Measurements from ENCODE around the gene ZNF584.

The ZNF584 gene

GRCh38 chr19:58408152-58409009, at the start of gene ZNF584:
Gene ZNF584 (plus strand): TSS chr19:58408649. CDS start chr19:58409148, 499 bp downstream.
- DNase-seq (ENCODE audit: low read depth in 2 of 2), result peak; percentile 93 to 96
- peak within 1 kb of the TSS; percentile 96 for H3K4me3 ChIP-seq (replicated peaks in 1 of 2; ENCODE audit: low read depth in 2 of 2, low read length in 2 of 2)
- peak; percentile 4 for TF ChIP-seq CTCF (IDR thresholded peaks at IDR 0.05; ENCODE audit: low read depth, low read length)

DNA sequence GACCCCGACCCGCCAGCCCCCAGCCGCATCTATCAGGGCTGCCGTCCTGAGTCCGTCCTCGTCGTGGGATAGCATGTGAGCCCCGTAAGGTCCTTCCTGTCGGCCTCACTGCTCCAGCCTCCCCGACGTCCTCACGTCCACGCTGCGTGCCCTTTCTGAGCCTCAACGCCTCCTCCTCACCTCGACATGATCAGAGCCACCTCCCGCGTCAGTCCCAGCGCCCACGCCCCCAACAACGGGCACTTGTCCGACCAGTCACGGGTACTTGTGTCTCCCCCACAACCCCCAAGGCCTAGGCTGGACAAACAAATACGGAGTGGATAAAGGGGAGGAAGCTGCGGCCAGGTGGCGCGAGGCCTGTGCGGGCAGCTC, 46.6 kb upstream of the ZNF584 start:
- DNase-seq (ENCODE audit: low read depth in 2 of 2), result peak in 1 of 2 donors; percentile 67
- peak; percentile 14 for TF ChIP-seq CTCF (IDR thresholded peaks at IDR 0.05; ENCODE audit: low read depth, low read length)
- peak overlapping the region; percentile 62 to 63 for H3K4me3 ChIP-seq (replicated peaks in 1 of 2; ENCODE audit: low read depth in 2 of 2, low read length in 2 of 2)

DNA sequence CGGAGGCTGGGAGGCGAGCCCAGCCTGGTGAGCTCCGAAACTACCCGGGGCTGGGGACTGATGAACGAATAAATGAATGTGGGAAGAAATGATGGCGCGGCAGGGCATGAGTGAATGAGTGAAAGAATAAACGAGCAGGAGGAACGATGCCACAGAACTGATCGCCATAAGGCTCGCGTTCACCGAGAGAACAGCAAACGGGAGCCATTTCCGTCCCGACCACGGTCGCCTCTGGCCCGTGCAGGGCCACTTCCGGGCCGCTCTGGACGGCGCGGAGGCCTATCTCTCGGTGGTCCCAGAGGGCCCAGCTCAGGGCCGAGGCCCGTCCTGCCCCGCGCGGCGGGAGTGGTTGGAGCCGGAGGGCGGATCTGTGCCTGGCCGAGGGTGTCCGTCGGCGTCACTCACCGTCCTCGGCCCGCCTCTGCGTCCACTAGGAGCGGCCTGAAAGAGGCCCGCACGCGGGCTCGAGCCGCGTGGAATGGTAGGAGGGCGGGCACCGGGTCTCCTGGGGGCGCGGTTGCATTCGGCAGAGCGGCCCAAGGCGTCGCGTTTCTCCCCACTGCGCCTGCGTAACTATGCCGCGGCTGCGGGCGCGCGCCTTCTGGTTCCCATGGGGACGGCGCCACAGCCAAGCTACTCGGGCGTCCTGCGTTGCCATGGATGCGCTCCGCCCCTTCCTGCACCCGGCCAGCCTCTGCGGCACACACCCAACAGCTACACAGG, 46.0 kb upstream of the ZNF584 start, which contains the start of gene ZNF497:
Gene ZNF497, minus strand, starts transcription at position 480 of the 723 bp plus-strand sequence. CDS start 5,116 bp downstream, outside the sequence.
- H3K4me3 ChIP-seq (replicated peaks in 1 of 2; ENCODE audit: low read depth in 2 of 2, low read length in 2 of 2), result peak within 1 kb of the TSS; percentile 62 to 63
- no peak for TF ChIP-seq CTCF (IDR thresholded peaks at IDR 0.05; ENCODE audit: low read depth, low read length)
- peak; percentile 98 for DNase-seq (ENCODE audit: low read depth in 2 of 2)

DNA sequence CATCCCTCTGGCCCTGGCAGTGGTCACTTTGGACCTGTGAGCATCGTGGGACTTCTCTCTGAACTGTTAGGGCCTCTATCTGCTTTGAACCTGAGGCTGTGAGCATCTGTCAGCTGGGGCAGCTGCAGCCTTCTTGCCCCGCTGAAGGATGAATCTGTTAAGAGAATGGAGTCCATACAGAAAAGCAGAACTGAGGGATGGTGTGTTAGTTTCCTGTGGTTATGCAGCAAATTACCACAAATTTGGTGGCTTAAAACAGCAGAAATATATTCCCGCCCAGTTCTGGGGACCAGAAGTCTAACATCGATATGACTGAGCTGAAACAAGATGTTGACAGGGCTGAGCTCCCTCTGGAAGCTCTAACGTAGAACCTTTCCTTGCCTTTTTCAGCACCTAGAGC, 44.3 kb upstream of the ZNF584 start:
- DNase-seq (ENCODE audit: low read depth in 2 of 2), result no peak
- no peak overlapping the region for H3K4me3 ChIP-seq (replicated peaks in 1 of 2; ENCODE audit: low read depth in 2 of 2, low read length in 2 of 2)
- no peak for TF ChIP-seq CTCF (IDR thresholded peaks at IDR 0.05; ENCODE audit: low read depth, low read length)

DNA sequence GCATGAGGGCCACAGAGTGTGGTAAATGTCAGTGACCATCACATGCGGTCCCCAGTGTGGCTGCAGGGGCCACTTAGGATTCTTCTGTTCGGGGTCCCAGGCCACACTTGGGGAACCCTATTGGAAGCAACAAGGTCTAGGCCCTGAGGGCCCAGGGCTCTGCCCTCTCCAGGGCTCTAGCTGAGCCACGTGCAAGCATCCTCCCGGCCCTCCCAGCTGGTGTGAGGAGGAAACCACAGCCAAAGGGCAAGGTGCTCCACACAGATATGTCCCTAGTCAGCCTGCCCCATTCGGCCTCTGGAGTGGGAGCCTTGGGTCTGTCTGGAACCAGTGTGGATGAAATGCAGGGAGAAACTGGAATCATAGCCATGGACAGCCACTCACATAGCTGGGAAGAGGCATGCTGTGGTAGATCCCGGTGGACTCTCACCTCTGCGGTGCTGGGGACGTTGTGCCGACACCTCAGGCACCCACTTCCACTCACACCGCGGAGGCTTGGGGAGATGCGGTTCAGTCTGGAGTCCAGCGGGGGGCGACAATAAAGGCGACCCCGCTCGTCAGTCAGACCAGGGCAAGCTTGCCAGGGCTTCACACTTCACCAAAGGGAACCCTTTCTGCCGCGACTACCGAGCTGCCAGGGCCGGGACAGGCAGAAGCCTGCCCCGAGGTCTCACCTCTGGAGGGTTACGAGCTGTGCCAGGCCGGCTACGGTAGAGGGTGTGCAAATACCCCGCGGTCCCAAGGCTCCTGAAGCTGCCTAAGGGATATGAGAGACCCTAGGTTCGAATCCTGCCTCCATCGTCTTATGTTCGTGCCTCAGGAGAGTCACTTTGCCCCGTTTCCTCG, 41.6 kb upstream of the ZNF584 start:
- no peak for DNase-seq (ENCODE audit: low read depth in 2 of 2)
- no peak overlapping the region for H3K4me3 ChIP-seq (replicated peaks in 1 of 2; ENCODE audit: low read depth in 2 of 2, low read length in 2 of 2)
- no peak for TF ChIP-seq CTCF (IDR thresholded peaks at IDR 0.05; ENCODE audit: low read depth, low read length)

DNA sequence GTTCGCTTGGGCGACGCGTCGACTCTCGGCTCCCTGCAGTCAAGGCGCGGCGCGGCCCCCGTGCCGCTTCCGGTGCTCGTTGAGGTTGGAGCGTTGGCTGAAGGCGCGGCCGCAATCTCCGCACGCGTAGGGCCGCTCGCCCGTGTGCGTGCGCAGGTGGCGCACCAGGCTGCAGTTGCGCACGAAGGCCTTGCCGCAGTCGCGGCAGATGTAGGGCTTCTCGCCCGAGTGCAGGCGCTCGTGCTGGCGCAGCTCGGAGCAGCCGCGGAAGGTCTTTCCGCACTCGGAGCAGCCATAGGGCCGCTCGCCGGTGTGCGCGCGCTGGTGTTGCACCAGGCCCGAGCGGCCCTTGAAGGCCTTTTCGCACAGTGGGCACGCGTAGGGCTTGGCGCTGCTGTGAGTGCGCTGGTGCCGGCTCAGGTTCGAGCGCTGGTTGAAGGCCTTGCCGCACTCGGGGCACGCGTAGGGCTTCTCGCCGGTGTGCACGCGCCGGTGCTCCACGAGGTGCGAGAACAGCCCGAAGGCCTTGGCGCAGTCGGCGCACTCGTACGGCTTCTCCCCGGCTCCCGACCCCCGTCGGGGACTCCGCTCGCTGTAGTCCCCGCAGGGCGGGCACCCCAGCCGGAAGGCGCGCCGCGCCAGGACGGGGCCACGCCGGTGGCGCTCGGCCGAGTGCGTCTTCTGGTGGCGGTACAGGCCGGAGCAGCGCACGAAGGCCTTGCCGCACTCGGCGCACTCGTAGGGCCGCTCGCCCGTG, 40.6 kb upstream of the ZNF584 start:
- no peak overlapping the region for H3K4me3 ChIP-seq (replicated peaks in 1 of 2; ENCODE audit: low read depth in 2 of 2, low read length in 2 of 2)
- TF ChIP-seq CTCF (IDR thresholded peaks at IDR 0.05; ENCODE audit: low read depth, low read length), result no peak

More for the DNA sequence above, 40.6 kb upstream of the ZNF584 start:
- DNase-seq (ENCODE audit: low read depth in 2 of 2), result no peak

Measured in cardiac fibroblast (primary cell).